H54 (cell line): ENCODE results near the gene SLC13A3.

Experiments used
- DNase-seq: peaks from one replicate; pipeline ENCODE4 v3.0.0; 2011; ENCODE audit warnings: low spot score, mixed read lengths; ENCODE audit not compliant: insufficient read length
- FAIRE-seq: peaks from 3 replicates; lab custom pipeline; 2011; peaks lifted over from hg19 to GRCh38; lab: Jason Lieb, UNC
- POLR2A ChIP-seq: IDR thresholded peaks from 2 replicates; pipeline ENCODE4 v1.6.1; 2011; ENCODE audit warnings: low read depth, mild to moderate bottlenecking, low read length

Gene SLC13A3

DNA sequence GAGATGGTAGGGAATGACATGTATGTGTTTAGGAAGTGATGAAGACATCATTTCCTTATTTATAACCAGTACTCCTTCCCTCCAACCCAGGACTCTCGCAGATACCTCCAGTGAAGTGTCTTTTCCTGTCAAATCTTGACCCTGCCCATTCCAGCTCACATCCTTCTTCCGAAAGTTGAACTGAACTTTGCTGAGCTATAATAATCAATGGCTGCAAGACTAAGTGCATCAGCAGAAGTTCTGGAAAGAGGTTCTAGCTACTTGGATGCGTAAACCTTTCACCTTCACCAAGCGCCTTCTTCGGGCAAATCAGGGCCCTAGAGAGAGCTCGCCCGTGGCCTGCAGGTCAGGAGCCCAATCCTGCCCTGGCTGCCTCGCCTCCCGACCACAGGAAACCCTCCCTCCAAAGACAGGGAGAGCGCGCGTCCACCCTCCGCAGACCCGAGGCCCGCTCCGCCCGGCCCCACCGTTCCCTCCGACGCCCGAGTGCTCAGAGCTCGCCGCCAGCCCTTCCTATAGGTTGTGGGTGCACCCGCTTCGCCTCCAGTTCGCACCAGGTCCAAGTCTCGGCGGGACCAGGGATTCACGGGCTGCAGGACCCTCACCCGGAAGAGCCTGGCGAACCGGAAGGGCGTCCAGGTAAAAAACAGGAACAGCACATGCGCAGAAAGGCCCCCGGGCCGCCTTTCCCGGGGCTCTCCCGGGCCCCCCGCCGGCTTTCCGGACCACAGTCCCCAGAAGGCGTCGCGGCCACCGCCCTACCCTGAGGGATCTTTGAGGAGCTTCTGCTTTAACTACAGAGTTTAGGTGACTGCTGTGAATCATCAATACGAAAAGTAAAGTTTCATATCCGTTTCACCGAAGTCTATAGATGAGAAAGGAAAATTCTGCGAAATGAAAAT is 138.1 kb downstream of the SLC13A3 start, which contains the start of gene ZNF334:
Gene ZNF334 (minus strand): TSS at position 617 of the 902 bp plus-strand sequence. CDS start 1,457 bp downstream, outside the sequence.
- peak; percentile 35; the same call in 1 of the 2 replicates for TF ChIP-seq POLR2A
- FAIRE-seq (no peak), DNase-seq (no peak)

DNA sequence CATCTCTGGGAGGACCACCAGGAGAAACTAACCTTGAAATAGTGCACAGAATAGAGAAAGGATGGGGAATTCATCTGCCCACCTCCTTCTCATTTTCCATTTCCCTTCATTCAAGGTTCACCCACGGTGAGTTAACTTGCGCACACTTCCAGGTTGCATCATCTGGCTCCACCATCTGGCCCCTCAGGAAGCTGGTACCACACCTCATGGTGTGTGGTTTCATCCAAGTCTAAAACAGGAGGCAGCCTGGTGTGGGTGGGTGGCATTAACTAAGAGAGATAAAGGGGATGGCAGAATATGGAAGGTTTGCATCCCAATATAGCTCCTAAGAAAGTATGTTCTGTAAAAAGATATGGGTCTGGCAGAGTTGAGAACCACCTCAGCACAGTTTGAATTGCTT is 141.7 kb downstream of the SLC13A3 start:
- FAIRE-seq (no peak), DNase-seq (no peak)
- TF ChIP-seq POLR2A: no peak
